ENCODE measurements around the gene CFAP57.

Gene CFAP57

DNA sequence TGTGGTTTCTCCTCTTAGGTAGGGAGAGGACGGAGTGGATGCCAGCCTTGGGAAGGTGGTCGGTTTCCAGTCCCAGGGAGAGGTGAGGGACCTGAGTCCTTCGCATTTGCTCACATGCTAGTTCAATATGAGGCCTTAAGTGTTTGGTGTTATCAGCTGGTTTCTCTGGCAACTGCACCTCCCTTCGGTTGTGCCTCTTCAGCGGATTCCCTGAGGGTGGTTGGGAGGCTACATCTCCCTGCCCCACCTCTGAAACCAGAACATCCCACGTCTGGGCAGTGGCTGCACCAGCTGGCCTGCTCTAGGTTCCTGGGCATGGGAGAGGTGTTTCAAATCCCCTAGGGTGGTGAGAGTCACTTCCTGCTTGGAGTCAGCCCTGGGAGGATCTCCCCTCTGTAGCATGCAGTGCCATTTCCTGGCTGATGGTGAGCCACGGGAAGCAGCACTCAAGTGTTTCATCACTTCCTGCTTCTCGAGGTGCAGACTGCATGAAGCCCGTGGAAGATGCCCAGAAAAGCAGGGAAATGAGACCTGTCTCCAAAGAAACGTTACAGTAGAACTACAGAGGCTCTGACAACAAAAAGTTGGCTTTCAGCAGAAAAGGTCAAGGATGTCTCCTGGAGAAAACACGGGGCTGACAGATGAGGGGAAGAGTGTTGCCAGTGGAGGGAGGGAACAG, 102.1 kb downstream of the CFAP57 start:
- H3K27ac ChIP-seq: no peak overlapping the region
- TF ChIP-seq ZFX (IDR thresholded peaks at IDR 0.05): no peak
- TF ChIP-seq, protein P1, sequence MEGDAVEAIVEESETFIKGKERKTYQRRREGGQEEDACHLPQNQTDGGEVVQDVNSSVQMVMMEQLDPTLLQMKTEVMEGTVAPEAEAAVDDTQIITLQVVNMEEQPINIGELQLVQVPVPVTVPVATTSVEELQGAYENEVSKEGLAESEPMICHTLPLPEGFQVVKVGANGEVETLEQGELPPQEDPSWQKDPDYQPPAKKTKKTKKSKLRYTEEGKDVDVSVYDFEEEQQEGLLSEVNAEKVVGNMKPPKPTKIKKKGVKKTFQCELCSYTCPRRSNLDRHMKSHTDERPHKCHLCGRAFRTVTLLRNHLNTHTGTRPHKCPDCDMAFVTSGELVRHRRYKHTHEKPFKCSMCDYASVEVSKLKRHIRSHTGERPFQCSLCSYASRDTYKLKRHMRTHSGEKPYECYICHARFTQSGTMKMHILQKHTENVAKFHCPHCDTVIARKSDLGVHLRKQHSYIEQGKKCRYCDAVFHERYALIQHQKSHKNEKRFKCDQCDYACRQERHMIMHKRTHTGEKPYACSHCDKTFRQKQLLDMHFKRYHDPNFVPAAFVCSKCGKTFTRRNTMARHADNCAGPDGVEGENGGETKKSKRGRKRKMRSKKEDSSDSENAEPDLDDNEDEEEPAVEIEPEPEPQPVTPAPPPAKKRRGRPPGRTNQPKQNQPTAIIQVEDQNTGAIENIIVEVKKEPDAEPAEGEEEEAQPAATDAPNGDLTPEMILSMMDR (conservative IDR thresholded peaks at IDR 0.05): no peak

DNA sequence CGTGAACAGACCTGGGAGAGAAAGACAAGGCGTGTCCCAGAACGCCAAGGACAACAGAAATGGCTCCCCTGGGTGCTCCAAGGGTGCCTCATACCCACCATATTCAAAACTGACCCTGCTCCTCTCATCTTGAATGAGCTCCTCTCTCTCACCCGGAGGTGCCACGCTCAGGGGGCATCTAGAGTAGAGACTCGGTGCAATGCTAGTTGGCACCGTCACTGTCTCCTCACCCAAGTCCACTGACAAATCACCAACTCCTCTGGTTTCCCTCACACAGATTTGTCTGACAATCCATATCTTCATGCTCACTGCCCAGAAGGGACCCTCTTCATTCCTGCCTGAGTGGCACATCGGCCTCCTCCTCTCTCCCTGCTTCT, 102.7 kb downstream of the CFAP57 start:
- TF ChIP-seq, protein P1 (conservative IDR thresholded peaks at IDR 0.05): no peak
- no peak for TF ChIP-seq ZFX (IDR thresholded peaks at IDR 0.05)
- no peak overlapping the region for H3K27ac ChIP-seq

DNA sequence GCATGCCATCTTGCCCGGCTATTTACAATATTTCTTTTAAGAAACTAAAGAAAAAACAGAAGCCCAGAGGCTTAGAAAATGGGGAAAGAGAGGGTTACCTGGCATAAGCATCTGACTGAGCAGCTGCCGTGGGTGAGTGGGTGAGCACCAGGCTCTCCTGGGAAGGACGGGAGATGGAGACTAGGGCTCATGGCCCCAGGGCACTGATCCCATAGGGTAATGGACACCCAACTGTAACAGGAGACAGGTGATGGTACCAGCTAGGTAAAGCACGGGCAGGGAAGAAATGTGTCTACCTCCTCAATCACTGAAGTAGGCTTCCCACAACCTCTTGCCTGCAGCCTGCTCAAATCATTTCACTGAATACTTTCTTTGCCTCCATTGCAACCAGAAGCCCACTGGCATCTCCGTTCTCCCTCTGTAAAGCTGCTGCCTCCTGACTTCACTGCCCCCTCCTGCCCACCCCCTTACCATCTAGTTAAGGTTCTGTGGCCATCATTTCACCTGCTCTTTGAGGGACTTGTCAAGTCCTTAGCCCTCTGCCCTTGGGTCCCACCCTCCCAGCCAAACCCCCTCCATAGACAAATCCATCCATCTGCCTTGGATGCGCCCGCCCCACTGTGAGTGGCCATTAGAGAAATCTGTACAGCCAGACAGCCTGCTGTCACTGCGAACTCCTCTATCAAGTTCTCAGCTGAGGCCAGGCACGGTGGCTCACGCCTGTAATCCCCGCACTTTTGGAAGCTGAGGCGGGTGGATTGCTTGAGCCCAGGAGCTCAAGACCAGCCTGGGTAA, 103.9 kb downstream of the CFAP57 start:
- TF ChIP-seq, protein P1 (conservative IDR thresholded peaks at IDR 0.05): no peak
- no peak for TF ChIP-seq ZFX (IDR thresholded peaks at IDR 0.05)
- H3K27ac ChIP-seq: no peak overlapping the region

DNA sequence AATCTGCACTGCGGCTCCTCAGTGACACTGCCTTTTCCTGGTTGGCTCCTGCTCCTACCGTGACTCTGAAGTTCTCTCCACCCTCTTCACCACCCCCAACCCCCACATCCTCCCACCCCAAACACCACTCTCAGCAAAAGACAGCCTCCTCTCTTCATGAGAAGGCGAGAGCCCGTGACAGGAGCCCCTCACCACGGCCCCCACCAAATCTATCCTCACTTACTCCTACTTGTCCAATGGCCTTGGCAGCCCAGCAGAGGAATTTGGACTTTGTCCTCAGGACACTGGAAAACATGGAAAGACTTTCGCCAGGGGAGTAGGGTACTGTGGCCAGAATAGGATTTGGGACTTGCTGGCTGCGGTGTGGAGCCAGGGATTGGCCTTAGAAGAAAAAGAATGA, 104.5 kb downstream of the CFAP57 start:
- TF ChIP-seq, protein P1 (conservative IDR thresholded peaks at IDR 0.05): no peak
- TF ChIP-seq ZFX (IDR thresholded peaks at IDR 0.05): no peak
- H3K27ac ChIP-seq: no peak overlapping the region

DNA sequence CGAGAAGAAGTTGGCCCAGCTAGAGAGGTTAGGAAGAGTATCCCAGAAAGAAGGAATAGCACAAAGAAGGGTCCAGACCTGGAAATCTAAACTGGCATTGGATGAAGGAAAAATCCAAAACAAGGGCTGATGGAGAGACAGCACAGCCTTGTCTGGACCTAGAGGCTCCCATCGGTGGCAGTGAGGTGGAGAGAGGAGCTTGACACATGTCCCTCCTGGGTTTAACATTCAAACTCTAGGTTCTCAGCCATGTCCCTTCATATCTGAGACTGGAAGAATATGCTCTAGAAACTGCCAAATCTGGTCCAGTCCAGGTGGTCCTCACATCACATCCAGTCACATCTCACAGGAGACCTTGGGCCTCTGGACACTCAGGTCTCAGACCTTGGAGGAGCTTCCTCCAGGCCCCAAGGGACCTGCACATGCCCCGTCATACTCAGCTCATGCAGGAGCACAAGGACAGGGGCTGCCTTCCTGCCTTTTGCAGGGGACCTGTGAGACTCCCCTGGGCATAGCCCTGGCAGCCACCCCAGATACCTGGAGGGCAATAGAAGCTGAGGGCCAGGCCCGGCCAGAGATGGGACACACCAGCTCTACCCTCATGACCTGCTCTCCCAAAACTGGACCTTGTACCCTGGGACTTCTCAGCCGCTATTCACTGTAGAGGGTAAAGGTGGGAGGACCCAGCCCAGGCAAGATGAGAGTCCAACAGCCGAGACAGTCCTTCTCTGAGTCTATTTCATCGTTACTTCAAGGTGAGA, 105.2 kb downstream of the CFAP57 start:
- no peak overlapping the region for H3K27ac ChIP-seq
- TF ChIP-seq, protein P1 (conservative IDR thresholded peaks at IDR 0.05): no peak
- no peak for TF ChIP-seq ZFX (IDR thresholded peaks at IDR 0.05)

DNA sequence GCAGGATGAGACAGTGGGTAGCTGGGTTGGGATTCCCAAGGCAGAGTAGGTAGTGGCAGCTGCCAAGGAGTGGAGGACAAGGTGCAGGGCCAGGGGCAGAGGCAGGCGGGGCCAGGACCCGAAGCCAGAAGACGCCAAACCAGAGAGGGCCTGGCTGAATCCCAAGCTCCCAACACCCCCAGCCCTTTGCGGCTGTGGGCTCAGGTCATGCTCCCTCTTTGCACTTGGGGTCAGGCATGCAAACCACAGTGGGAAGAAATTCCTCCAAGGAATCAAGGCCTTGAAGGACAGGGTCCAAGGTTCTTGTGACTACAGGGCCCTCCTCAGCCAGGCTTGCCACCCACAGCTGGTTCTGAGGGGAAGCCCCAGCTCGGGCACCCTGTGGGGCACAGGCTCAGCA, 107.0 kb downstream of the CFAP57 start:
- TF ChIP-seq ZFX (IDR thresholded peaks at IDR 0.05): no peak
- TF ChIP-seq, protein P1 (conservative IDR thresholded peaks at IDR 0.05): no peak
- no peak overlapping the region for H3K27ac ChIP-seq

DNA sequence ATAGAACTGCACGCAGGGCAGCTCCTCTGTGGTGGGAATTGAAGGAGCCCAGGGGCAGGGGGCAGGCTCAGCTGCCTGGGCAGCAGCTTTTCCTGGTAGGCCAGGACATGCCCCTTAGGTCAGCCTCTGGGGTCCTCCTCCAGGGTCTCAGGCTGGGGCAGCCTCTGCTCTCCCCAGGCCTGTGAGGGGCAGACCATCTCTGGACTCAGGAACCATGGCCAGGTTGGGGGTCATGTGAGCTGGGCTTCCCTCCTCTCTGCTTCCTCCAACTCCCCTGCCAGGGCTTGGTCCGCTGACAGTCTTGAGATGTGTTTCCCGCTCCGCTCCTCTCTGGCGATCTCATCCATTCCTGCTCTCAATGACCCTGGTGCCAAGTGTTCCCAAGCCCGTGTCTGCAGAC, 107.5 kb downstream of the CFAP57 start:
- H3K27ac ChIP-seq: no peak overlapping the region
- TF ChIP-seq, protein P1 (conservative IDR thresholded peaks at IDR 0.05): no peak
- TF ChIP-seq ZFX (IDR thresholded peaks at IDR 0.05): no peak

All from C4-2B (cell line).